Ramos (cell line): ENCODE data around the gene SYNE2.

ENCODE experiments used
- in situ Hi-C: fragments of 300-500 bp; cut with MboI; formaldehyde crosslinking; loops from one replicate; pipeline ENCODE4 v1.14.3; 2022; ENCODE audit warnings: low sequenced_read_pairs; ENCODE audit not compliant: unreplicated experiment

SYNE2 gene

DNA sequence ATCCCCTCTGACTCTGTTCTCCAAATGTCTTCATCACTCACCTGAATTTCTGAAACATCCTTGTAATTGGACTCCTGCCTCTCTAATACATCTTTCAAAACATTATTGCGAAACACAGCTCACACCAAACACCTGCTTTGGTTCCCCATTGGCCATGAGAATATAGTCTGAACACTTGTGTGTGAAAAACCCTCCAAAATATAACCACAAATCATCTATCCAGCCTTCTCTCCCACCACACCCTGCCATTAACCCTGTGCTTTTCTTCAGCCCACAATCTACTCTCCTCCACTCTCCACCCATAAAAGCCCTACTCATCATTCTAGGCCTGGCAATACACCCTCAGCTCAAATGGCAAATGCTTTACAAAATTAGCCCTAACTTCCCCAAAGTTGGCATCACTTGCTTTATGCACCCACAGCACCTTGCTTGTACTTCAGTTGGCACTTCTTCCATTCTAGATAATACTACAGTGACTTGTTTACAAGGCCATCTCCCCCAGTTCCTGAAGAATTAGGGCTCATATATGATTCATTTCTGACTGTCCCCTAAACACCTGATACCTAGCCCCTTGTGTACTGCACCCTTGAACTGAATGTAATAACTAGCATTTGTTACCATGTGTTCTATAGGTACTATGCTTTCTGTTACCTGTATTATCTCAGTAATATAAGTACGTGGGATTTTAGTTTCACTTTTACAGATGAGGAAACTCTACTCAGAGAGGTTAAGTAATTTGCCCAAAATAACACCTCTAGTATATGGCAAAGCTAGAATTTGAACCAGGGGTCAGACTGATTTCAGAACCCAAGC lies 17.3 kb downstream of the SYNE2 start:
- in situ Hi-C loops, result loop anchor here (25.0 kb wide), 1 partner anchor 1442 kb away; no protein-coding TSS in a partner anchor

DNA sequence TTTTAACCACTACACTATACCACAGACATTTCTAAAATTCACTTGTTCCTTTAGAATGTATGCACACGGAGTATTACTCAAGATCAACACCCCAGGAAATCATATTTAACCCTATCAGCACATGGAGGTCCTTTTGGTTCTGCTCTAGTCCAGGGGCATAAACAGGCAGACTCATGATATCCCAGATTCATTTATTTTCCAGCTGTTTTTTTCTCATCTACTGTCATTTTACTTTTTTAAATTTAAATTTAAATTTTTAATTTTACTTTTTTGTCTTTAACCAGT lies 17.9 kb downstream of the SYNE2 start:
- in situ Hi-C loops, result loop anchor here (25.0 kb wide), 1 partner anchor 1442 kb away; no protein-coding TSS in a partner anchor

DNA sequence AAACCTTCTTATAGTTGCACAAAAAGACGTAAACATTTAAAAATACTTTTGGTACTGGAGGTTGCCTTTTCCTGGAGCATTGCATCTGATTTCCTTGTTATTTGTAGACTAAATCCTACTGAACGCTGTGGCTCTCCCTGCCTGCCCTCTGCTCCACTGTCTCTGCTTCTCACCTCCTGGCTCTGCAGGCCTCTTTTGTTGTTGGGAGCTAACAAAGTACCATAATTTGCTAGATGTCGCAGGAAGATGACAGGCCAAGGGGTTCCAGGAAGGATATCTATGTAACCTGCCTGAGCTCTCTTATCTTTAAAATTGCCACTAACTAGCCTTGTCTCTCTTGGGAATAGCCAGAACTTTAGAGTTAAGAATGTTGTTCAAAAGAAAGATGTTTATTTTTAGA lies 21.4 kb downstream of the SYNE2 start:
- in situ Hi-C loops, result loop anchor here (25.0 kb wide), 1 partner anchor 1438 kb away; no protein-coding TSS in a partner anchor

DNA sequence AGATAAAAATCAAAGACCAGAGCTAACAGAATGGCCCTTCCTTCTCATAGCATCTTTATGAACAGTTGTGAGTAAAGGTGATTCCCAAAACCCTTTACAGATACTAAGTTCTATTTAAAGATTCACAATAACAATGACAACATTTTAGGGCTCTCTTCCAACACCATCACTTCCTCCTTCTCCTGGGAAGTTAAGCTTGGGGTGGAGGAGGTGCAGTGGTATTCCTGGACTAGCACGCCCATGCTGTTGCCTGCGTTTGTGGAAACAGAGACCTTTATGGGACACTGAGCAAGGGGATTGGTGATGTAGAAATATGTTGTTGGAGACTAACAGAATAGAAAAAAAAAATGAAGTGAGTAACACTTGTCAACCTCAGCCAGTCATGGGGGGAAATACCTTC lies 22.5 kb downstream of the SYNE2 start:
- in situ Hi-C loops, result no loop called here

DNA sequence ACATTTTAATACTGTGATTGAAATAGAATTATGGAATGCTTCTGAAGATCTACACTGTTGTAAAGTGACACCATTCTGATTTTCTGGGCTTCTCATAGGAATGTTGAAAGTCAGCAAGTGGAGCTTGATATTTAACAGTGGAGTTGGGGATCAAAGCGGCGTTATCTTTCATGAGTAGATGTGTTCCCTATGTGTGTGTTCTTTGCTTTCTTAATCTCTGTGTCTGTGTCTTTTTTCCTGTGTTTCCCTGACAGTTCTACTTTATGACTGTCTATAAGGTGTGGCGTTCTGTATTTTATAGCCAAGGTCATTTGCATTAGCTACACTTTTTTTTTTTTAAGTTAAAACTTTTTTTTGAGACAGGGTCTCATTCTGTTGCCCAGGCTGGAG lies 24.7 kb downstream of the SYNE2 start:
- in situ Hi-C loops, result no loop called here

DNA sequence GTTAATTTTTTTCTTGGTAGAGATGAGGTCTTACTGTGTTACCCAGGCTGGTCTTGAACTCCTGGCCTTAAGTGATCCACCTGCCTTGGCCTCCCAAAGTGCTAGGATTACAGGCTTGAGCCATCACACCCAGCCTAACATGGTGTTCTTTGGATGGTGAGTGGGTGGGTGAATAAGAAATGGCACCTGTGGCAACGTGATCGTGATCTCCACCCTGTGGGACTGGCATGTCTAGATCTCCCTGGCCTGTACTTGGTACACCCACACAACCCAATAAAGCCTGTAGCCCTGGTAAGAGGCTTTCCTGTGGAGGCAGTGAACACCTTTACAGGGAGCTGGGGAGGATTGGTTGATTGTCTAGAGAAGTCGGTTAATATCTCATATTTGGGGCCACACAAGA lies 25.2 kb downstream of the SYNE2 start:
- in situ Hi-C loops, result no loop called here

DNA sequence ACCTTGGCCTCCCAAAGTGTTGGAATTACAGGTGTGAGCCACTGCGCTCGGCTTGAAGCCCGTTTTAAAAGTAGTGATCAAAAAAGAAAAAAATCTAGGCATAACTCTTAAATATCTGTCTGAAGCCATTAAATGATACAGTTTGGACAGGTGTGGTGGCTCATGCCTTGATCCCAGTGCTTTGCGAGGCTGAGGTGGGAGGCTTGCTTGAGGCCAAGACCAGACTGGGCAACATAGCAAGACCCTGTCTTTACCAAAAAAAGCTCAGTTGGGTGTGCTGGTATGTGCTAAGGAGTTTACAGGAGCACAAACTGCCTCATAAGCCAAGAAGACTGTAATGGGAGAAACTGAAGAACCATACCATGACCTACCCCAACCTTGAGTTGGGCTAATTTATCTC lies 26.0 kb downstream of the SYNE2 start:
- in situ Hi-C loops, result no loop called here

DNA sequence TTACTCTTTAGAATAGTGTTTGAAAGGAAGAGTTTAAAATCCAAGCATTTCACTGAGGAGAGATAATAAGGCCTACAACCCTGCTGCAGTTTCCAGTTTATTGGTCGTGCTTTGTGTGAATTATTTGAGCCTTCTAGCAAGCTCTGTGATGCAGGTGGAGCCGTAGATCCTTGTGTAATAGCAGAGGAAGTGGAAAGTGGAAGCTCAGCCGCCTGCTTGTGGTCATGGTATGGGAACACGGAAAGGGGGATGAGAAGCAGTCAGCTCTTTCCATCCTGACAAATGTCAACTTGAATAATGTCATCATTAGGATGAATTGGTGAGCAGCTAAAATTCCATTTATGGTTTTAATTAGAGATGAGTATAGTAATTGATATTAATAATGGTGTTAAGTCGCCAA lies 29.1 kb downstream of the SYNE2 start:
- in situ Hi-C loops, result no loop called here

DNA sequence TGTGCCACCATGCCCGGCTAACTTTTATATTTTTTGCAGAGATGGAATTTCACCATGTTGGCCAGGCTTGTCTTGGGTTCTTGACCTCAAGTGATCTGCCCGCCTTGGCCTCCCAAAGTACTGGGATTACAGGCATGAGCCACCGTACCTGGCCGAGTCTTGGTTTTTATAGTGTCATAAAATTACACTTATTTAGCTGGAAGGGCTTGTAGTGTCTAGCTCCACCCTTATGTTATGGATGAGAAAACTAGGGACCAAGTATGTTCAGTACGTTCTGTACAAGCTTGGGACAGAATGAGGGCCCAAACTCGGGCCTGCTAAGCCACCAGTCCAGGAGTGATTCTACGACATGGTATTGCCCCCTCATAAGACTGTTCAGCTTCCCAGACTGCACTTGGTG lies 35.1 kb downstream of the SYNE2 start:
- in situ Hi-C loops, result no loop called here

DNA sequence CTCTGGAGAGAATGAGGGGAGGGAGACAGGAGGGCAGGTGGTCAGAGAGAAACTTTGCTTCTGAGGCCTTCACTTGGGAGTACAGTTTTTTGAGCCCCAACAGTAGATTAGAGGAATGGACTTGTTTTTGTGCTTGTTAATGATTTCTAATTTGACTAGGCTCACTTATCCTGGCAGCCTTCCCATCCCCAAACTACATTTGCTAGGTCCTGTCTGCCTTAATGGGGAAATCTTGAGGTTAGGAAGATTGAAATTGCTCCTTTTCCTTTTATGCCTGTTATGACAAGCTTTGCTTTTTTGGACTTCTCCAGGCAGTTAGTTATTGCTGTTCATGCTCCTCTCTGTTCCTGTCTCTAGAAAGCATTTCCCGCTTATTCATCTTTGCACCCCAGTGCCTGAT lies 37.7 kb downstream of the SYNE2 start:
- in situ Hi-C loops, result no loop called here

DNA sequence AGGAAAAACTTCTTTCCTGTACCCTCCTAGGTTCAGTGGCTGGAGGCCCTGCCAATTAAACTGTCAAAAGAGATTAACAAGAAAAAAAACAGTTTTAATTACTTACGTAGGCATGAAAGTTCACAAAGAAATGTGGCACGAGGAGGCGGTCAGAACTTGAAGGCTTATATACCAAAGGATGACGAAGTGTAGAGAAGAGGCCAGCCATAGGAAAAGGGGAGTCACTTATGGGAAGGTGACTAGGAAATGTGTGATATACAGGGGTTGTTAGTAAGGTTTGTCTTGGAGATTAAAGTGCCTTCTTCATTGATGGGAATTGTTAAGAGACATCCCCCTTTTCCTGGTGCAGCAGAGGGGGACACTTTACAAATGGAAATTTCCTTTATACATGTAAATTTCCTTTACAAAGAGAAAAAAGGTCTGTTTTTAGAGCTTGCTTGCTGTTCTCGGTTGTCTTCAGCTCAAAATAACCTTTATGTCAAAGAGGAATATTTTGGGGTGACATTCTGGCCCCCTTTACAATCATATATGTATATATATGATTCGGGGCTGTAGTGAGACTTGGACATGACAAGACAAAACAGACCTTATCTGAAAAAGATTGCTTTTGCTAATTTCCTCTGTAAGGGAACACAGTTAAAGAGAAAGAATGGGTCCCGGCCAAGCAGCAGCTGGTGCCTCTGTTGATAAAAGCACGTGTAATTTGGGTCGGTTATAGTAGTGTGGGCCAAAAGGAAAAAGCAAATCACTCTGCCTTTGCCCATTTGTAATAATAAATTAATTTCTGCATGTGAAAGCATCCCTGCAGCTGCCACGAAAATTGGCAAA lies 38.6 kb downstream of the SYNE2 start:
- in situ Hi-C loops, result no loop called here

DNA sequence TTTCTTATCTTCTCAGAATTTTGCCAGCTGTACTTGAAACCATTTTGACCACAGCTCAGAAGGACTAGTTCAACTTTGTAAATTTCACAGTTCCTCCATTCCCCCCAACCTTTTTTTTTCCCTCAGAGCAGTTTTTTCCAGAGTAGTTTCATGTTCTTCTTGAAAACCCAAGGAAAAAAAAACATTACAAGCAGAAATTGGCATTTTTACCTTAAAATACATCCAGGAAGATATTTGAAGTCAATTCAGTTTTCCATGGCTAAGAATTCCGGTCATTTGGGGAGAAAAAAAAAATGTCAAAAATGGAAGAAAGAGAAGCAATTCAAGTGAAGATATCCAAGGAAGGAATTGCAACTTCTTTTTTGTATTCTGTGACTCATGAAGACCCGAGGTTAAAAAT lies 39.5 kb downstream of the SYNE2 start:
- in situ Hi-C loops, result no loop called here

DNA sequence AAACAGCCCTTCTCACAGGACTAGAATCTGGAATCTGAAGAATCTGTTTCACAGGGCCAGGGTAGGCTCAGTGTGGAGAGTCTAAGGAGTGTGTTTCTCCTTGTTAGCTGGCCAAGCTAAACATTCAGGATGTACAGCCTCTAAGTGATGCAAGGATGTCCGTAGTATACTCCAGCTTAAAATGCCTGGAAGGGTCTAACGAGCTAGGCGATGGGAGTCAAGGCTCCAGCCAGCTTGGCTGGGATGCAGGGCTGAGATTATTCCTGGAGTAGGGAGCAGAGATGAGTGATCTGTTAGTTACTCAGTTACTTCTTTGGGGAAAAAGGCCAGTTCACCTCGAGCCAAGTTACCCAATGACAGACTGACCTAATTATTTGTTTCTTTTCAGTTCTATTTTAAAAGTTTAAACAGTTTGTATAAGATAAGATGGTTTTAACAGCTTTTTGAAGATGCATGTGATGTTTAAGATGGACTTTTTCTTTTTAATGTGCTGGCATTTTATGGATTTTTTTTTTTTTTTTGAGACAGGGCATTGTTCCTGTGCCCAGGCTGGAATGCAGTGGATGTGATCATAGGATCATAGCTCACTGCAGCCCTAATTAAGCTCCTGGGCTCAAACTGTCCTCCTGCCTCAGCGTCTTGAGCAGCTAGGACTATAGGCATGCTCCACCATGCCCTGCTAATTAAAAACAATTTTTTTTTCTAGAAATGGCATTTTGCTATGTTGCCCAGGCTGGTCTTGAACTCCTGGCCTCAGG lies 41.1 kb downstream of the SYNE2 start:
- in situ Hi-C loops, result no loop called here

DNA sequence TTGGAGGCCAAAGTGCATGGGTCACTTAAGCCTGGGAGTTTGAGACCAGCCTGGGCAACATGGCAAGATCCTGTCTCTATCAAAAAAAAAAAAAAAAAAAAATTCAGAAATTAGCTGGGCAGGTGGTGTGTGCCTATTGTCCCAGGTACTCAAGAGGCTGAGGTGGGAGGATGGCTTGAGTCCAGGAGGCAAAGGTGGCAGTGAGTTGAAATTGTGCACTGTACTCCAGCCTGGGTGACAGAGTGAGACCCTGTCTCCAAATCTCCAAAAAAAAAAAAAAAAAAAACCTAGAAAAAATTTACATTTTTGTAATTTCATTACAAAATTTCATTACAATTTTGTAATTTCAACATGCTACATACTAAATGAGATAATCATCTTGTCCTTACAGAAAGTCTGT lies 42.7 kb downstream of the SYNE2 start:
- in situ Hi-C loops, result no loop called here

DNA sequence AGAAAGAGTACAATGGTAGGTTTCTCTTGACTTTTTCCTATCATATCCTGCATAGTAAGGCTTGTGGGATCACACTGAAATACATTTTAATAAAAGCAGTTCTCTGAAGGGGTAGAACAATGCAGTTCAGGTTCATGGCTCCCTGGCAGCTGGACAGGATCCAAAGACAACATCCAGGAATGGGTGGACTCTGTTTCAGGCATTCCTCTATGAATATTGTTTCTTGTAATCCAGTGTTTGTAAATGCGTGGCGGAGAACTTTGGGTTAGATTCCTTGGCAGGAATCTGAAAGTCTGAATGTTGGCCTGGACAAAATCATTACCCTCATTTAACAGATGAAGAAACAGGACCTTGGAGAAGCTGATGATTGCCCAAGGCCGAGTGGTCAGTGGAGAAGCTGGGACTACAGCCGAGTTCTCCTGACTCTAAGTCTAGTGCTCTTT lies 43.5 kb downstream of the SYNE2 start:
- in situ Hi-C loops, result no loop called here

DNA sequence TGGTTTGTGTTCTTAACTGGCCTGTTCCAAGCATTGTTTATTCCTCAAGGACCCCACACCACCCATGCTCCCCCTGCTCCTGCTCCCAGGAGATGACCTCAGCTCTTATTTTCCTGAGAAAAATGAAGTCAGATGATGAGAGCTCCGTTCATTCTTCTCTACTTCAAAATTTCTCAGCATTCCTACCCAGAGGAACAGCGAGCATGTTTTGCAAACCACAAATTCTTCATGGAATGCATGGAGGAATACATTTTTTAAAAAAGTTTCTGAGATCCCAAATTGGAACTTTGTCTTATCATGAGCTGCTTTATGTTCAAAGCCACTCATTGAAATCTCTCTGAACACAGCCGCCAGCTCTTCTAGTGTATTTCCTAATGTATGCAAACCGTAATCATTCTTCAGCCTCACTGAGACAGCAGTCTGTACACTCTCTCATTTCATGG lies 44.9 kb downstream of the SYNE2 start:
- in situ Hi-C loops, result no loop called here

DNA sequence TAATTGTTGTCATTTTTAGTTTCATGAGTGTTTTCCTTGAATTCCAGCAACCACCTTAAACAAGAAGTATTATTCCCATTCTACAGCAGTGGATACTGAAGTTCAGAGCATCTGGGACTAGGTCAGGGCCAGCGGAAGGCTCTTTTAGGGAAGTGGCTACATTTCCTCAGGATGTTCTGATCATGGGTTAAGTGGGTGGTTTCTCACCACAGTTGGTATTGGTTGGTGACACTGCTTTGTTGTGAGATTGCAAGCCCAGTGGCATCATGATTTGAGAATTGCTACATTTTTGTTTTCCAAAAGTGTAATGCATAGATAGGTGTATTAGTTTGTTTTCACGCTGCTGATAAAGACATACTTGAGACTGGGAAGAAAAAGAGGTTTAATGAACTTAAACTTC lies 47.1 kb downstream of the SYNE2 start:
- in situ Hi-C loops, result no loop called here

DNA sequence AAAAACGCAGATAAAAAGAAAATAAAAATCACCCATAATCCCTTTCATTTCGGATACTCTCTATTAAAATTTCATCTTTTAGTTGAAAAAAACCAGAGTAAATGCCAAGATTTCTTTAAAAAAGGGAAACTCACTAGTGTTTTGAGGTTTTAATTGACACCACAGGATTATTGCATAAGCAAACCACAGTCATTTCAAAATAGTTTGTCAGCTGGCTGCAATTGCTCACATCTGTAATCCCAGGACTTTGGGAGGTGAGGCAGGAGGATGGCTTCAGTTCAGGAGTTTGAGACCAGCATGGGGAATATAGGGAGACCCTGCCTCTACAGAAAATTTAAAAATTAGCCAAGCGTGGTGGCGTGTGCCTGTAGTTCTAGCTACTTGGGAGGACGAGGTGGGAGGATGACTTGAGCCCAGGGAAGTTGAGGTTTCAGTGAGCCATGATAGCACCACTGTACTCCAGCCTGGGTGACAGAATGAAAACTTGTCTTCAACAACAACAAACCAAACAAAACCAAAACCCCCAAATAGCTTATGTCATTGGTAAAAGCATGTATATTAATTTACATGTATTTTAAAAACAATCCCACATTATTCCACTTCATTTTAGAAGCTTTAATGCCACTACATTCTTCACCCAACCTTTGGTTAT lies 48.8 kb downstream of the SYNE2 start:
- in situ Hi-C loops, result no loop called here

DNA sequence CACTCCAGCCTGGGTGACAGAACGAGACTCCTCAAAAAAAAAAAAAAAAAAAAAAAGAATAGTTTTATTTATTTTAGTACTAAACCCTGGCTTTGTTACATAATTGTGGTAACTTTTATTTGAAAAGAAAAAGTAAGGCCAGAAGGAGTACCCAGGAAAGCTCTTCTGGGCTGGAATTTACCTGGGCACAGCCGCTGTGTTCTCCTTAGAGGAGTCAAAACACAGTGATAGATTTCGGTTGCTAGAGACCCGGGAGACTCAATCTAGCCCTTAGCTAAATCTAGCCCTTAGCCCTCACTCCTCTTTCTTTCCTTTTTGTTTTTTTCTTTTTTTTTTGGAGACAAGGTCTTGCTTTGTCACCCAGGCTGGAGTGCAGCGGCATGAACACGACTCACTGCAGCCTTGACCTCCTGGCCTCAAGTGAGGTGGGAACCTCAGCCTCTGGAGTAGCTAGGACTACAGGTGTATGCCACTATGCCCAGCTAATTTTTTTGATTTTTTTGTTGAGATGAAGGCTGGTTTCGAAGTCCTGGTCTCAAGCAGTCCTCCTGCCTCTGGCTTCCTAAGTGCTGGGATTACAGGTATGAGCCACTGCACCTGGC lies 49.7 kb downstream of the SYNE2 start:
- in situ Hi-C loops, result no loop called here

DNA sequence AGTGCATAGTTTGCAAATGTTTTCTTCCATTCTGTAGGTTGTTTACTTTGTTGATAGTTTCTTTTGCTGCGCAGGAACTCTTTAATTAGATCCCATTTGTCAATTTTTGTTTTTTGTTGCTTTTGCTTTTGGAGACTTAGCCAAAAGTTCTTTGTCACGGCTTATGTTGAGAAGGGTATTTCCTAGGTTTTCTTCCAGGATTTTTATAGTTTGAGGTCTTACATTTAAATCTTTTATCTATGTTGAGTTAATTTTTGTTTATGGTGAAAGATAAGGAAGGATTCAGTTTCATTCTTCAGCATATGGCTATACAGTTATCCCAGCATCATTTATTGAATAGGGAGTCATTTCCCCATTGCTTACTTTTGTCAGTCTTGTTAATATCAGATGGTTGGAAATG lies 51.9 kb downstream of the SYNE2 start:
- in situ Hi-C loops, result no loop called here
